Gastroesophageal sphincter (tissue), 4 donors: ENCODE measurements around the gene HPSE. TPM values are rescaled to one million over a fixed set of nuclear protein-coding genes. Genes with fewer than 3 reads are reported as not detected.

Source experiments
- ATAC-seq: fragments of 150-250 bp; one replicate; pipeline ENCODE4 v1.9.1; 2016; ENCODE audit warnings: mild to moderate bottlenecking, moderate library complexity
- H3K27ac ChIP-seq, 4 donors: fragments of 200-600 bp; sonication (generic) in 3 of 4; 1 replicate in 3 of 4; 2 replicates in 1 of 4; pipeline ENCODE4 v1.5.1; 2016 to 2019
- H3K27me3 ChIP-seq: fragments of 200-600 bp; sonication (generic); one replicate; pipeline ENCODE4 v1.5.1; 2019
- H3K36me3 ChIP-seq, 2 donors: fragments of 200-600 bp; sonication (generic); one replicate each; pipeline ENCODE4 v1.5.1; 2019; ENCODE audit warnings: control low read depth in 1 of 2
- H3K4me1 ChIP-seq, 3 donors: fragments of 200-600 bp; sonication (generic); 1 replicate in 2 of 3; 2 replicates in 1 of 3; pipeline ENCODE4 v1.5.1; 2016 to 2019; ENCODE audit warnings: control low read depth in 2 of 3
- H3K4me3 ChIP-seq, 2 donors: fragments of 200-600 bp; sonication (generic); one replicate each; pipeline ENCODE4 v1.5.1; 2019; ENCODE audit warnings: mild to moderate bottlenecking in 1 of 2, moderate library complexity in 1 of 2
- H3K9me3 ChIP-seq, 3 donors: fragments of 200-600 bp; sonication (generic); one replicate each; pipeline ENCODE4 v1.5.1; 2017 to 2019; ENCODE audit warnings: control low read depth in 2 of 3
- CTCF ChIP-seq, 4 experiments: fragments of 200-600 bp in 2 of 4; fragments of 450-650 bp in 2 of 4; sonication (generic) in 1 of 4; IDR thresholded peaks; one replicate each; pipeline ENCODE4 v1.5.1; 2017 to 2019; ENCODE audit warnings: antibody characterized with exemption in 4 of 4, mild to moderate bottlenecking in 2 of 4, moderate library complexity in 2 of 4
- EP300 ChIP-seq: sonication (generic); formaldehyde crosslinking; IDR thresholded peaks from one replicate; pipeline ENCODE4 v1.6.1; 2017; ENCODE audit warnings: antibody characterized with exemption, mild to moderate bottlenecking
- POLR2A ChIP-seq, 2 donors: fragments of 450-650 bp; IDR thresholded peaks; one replicate each; pipeline ENCODE4 v1.6.1; 2017; ENCODE audit warnings: antibody characterized with exemption in 2 of 2, mild to moderate bottlenecking in 2 of 2, moderate library complexity in 1 of 2
- POLR2AphosphoS5 ChIP-seq: sonication (generic); formaldehyde crosslinking; IDR thresholded peaks from one replicate; pipeline ENCODE4 v1.6.1; 2017; ENCODE audit warnings: antibody characterized with exemption
- WGBS, 2 donors: methylation state at CpG; one replicate each; pipeline ENCODE4 v1.1.5; 2018; ENCODE audit warnings: low coverage in 1 of 2; 5-methylcytosine and 5-hydroxymethylcytosine counted together
- total RNA-seq, 4 donors: library from RNA; depleted of rRNA; stranded (reverse); fragments of >200 nt; gene quantifications; one replicate each; pipeline ENCODE4 v1.1.0, GENCODE V29; 2016

Gene HPSE
- total RNA-seq, 4 donors from 2014 or later, result 0.47 to 3.3 (median 1.5) TPM

- peak; percentile 99 for ATAC-seq
- Histone ChIP-seq H3K27ac (peak within 1 kb of the TSS; percentile 88 to 98 (median 97)), H3K4me3 (peak within 1 kb of the TSS; percentile 60 to 84), H3K36me3 (no peaks in the 10 kb centered on the region), H3K27me3 (no peaks in the 10 kb centered on the region), H3K4me1 (peaks cover 0 to 26% (median 6%) of the 10 kb centered on the region in 3 donors), H3K9me3 (no peaks in the 10 kb centered on the region)
- peak in 3 of 4 experiments; percentile 56 to 59 (median 56) for TF ChIP-seq CTCF (IDR thresholded peaks at IDR 0.05)
- peak; percentile 61 to 71 for TF ChIP-seq POLR2A (IDR thresholded peaks at IDR 0.05)
- TF ChIP-seq EP300, result no peak
- peak; percentile 70 for TF ChIP-seq POLR2AphosphoS5
- 0 to 1% methylated on average over 6 of the region's 76 CpGs for WGBS, 2 donors
Observed at GRCh38 chr4:83284193-83285054, 50.2 kb downstream of the HPSE start, which contains the start of gene COQ2. COQ2 (minus strand) TSS chr4:83284798; CDS start chr4:83284764, 34 bp downstream.

- no peaks in the 10 kb centered on the region for H3K27me3 ChIP-seq
- TF ChIP-seq POLR2A (IDR thresholded peaks at IDR 0.05) (no peak), EP300 (no peak), CTCF (IDR thresholded peaks at IDR 0.05) (no peak), POLR2AphosphoS5 (no peak)
- H3K36me3 ChIP-seq, result peaks cover 0 to 7% of the 10 kb centered on the region in 2 donors
- H3K4me1 ChIP-seq, result peaks cover 0 to 26% (median 6%) of the 10 kb centered on the region in 3 donors
- no peak for ATAC-seq
- 87 to 89% methylated on average over 7 of the region's 7 CpGs for WGBS, 2 donors
- H3K4me3 ChIP-seq, result no peak overlapping the region
- no peaks in the 10 kb centered on the region for H3K9me3 ChIP-seq
- H3K27ac ChIP-seq, result no peak overlapping the region
Observed at GRCh38 chr4:83283181-83283580, 51.5 kb downstream of the HPSE start.

- 41 to 45% methylated on average over 3 to 4 of the region's 4 CpGs for WGBS, 2 donors
- no peaks in the 10 kb centered on the region for H3K27me3 ChIP-seq
Observed at GRCh38 chr4:83282049-83282535, 52.6 kb downstream of the HPSE start.

GRCh38 chr4:83281307-83281706 lies 53.3 kb downstream of the HPSE start:
- Histone ChIP-seq H3K4me3 (no peak overlapping the region), H3K4me1 (peaks cover 0 to 26% (median 6%) of the 10 kb centered on the region in 3 donors), H3K36me3 (peaks cover 0 to 13% of the 10 kb centered on the region in 2 donors), H3K27me3 (no peaks in the 10 kb centered on the region), H3K9me3 (no peaks in the 10 kb centered on the region), H3K27ac (no peak overlapping the region)
- WGBS, 2 donors, result 59 to 61% methylated on average over 4 of the region's 4 CpGs
- ATAC-seq, result no peak
- no peak for TF ChIP-seq POLR2AphosphoS5
- no peak for TF ChIP-seq EP300
- TF ChIP-seq CTCF (IDR thresholded peaks at IDR 0.05), result no peak
- TF ChIP-seq POLR2A (IDR thresholded peaks at IDR 0.05), result no peak

More at GRCh38 chr4:83282049-83282535, 52.6 kb downstream of the HPSE start:
- Histone ChIP-seq H3K4me3 (no peak overlapping the region), H3K4me1 (peaks cover 0 to 26% (median 6%) of the 10 kb centered on the region in 3 donors), H3K36me3 (peaks cover 0 to 10% of the 10 kb centered on the region in 2 donors), H3K27ac (no peak overlapping the region), H3K9me3 (no peaks in the 10 kb centered on the region)
- no peak for ATAC-seq
- TF ChIP-seq CTCF (IDR thresholded peaks at IDR 0.05), result peak; percentile 61 to 69 (median 65)
- no peak for TF ChIP-seq POLR2A (IDR thresholded peaks at IDR 0.05)
